ENCODE results near the gene SCIN. TPM values are rescaled to one million over a fixed set of nuclear protein-coding genes. Genes with fewer than 3 reads are reported as not detected.
A peak's percentile ranks its signal among the peaks of the same experiment; 100 is the strongest.

The SCIN gene
- total and polyA plus RNA-seq, 8 donors = 2.5 to 49.2 (median 7.3) TPM

DNA sequence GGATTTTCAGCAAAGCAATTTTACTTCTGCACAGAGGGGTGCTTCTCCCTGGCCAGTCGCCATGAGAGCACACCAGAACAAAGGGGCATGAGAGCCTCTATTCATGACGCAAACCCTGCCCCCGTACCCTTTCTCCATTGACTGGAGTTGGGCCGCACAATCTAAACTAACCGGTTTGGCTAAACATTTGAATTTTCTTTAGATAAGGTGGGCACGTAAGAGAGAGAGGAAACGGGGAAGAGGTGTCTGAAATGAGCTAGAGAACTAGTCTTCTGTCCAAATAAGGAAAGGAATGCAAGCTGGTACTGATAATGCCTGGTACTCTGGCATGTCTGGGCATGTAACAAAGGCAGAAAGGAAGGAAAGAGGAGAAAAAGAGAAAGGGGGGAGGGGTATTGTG, 13.2 kb upstream of the SCIN start:
- TF ChIP-seq EP300 (IDR thresholded peaks at IDR 0.05) = no peak
- TF ChIP-seq POLR2AphosphoS5 (IDR thresholded peaks at IDR 0.05) = no peak
- TF ChIP-seq POLR2A (IDR thresholded peaks at IDR 0.05) = no peak
- TF ChIP-seq, protein P1, sequence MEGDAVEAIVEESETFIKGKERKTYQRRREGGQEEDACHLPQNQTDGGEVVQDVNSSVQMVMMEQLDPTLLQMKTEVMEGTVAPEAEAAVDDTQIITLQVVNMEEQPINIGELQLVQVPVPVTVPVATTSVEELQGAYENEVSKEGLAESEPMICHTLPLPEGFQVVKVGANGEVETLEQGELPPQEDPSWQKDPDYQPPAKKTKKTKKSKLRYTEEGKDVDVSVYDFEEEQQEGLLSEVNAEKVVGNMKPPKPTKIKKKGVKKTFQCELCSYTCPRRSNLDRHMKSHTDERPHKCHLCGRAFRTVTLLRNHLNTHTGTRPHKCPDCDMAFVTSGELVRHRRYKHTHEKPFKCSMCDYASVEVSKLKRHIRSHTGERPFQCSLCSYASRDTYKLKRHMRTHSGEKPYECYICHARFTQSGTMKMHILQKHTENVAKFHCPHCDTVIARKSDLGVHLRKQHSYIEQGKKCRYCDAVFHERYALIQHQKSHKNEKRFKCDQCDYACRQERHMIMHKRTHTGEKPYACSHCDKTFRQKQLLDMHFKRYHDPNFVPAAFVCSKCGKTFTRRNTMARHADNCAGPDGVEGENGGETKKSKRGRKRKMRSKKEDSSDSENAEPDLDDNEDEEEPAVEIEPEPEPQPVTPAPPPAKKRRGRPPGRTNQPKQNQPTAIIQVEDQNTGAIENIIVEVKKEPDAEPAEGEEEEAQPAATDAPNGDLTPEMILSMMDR (IDR thresholded peaks at IDR 0.05) = no peak
- intact Hi-C loops (cut with DNase I; ENCODE audit: low total_unique reads) = no loop called here
- no peaks in the 10 kb centered on the region for H3K4me1 ChIP-seq
- H3K4me3 ChIP-seq = no peak overlapping the region
- DNase-seq = peak in 1 of 2 donors; percentile 41
- H3K27me3 ChIP-seq = no peaks in the 10 kb centered on the region
- no peaks in the 10 kb centered on the region for H3K9me3 ChIP-seq
- no peak overlapping the region for H3K27ac ChIP-seq
- no peaks in the 10 kb centered on the region for H3K36me3 ChIP-seq
- 31 to 64% (median 43%) methylated on average over 7 of the region's 7 CpGs for WGBS, 5 donors

DNA sequence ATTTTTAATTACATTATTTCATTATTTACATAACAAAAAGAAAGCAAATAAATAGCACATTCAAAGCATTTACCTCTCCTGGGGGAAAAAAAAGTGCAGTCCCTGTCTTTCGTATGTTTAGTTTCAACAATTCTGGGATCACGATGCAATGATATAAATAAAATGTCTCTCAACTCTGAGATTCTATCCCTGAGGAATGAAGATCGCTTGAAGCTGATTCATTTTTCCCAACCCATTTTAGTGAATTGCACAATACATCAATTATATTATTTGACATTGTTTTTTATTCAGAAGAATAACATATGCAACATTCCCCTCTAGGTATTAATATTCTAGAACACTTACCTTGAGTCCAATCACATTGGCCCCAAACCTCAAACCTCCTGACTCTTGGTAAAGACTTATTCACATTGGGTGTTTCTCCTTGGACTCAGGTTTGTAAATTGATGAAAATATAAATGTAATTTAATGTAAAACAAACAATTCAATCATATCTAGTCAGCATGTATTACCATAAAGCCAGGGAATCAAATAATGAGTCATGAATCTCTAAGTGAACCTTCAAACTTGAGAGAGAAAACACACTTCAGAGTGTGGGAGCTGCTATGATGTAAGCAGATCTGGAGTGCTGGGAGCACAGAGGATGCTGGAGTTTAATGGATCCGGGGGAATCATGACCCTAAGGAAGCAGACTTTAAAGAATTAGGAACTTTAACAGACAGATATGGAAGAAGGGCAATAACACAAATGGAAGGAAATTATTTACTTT, 5.3 kb upstream of the SCIN start:
- Histone ChIP-seq H3K36me3 (no peaks in the 10 kb centered on the region), H3K27me3 (peaks cover 0 to 14% (median 3%) of the 10 kb centered on the region in 3 donors), H3K27ac (no peak overlapping the region), H3K9me3 (no peaks in the 10 kb centered on the region), H3K4me3 (no peak overlapping the region), H3K4me1 (peaks cover 7 to 8% (median 7%) of the 10 kb centered on the region in 4 donors)
- 69 to 83% (median 77%) methylated on average over 4 of the region's 4 CpGs for WGBS, 5 donors
- TF ChIP-seq, protein P1 (IDR thresholded peaks at IDR 0.05) = no peak
- TF ChIP-seq POLR2AphosphoS5 (IDR thresholded peaks at IDR 0.05) (no peak), EP300 (IDR thresholded peaks at IDR 0.05) (no peak), POLR2A (IDR thresholded peaks at IDR 0.05) (no peak)
- intact Hi-C loops (cut with DNase I; ENCODE audit: low total_unique reads) = no loop called here
- peak in 1 of 2 donors; percentile 28 for DNase-seq

DNA sequence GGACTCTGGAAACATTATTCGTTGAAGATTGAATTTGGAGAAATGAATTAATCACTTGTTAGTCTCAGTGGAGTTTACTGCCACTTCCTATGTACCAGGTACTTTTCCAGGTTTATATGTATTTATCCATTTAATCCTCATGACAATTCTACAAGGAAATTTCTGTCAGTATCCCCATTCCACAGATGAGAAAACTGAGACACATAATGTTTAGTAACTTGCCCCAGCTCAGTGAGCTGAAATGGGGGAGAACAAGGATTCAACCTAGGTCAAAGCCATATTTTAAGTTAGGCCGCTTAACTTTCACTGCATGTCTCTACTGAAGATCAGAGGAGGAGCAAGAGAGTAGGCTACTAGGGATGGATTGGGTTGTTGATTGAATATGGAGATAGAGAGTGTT, 4.6 kb upstream of the SCIN start:
- intact Hi-C loops (cut with DNase I; ENCODE audit: low total_unique reads) = no loop called here
- no peak for DNase-seq

DNA sequence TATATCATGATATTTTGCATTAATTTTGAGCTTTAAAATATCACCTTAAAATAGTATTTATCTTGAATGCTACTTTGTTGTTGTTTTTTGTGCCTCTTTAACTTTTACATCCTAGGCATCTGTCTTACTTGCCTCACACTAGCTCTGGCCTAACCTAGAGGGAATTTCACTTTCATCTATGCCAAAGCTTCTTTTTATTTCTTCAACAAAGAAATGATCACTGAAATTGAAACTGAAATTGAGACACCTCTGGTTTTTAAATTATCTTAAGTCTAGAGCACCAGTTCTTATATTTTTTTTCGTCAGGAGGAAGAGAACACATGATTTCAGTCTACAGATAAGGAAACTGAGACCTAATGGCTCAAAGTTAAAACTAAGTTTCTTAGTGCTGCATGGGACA, 3.5 kb upstream of the SCIN start:
- intact Hi-C loops (cut with DNase I; ENCODE audit: low total_unique reads) = no loop called here
- WGBS, 5 donors = 40 to 58% (median 48%) methylated on average over 1 of the region's 1 CpG
- H3K36me3 ChIP-seq = no peaks in the 10 kb centered on the region
- DNase-seq = no peak
- peaks cover 8 to 20% (median 18%) of the 10 kb centered on the region in 4 donors for H3K4me1 ChIP-seq
- TF ChIP-seq POLR2AphosphoS5 (IDR thresholded peaks at IDR 0.05) (no peak), EP300 (IDR thresholded peaks at IDR 0.05) (no peak), POLR2A (IDR thresholded peaks at IDR 0.05) (no peak)
- TF ChIP-seq, protein P1 (IDR thresholded peaks at IDR 0.05) = no peak
- no peaks in the 10 kb centered on the region for H3K9me3 ChIP-seq
- H3K27ac ChIP-seq = no peak overlapping the region
- H3K4me3 ChIP-seq = no peak overlapping the region
- peaks cover 0 to 28% (median 16%) of the 10 kb centered on the region in 3 donors for H3K27me3 ChIP-seq

More for the DNA sequence above, 4.6 kb upstream of the SCIN start:
- Histone ChIP-seq H3K4me3 (no peak overlapping the region), H3K4me1 (peaks cover 8 to 14% (median 14%) of the 10 kb centered on the region in 4 donors), H3K36me3 (no peaks in the 10 kb centered on the region), H3K27ac (no peak overlapping the region), H3K27me3 (peaks cover 0 to 21% (median 10%) of the 10 kb centered on the region in 3 donors), H3K9me3 (no peaks in the 10 kb centered on the region)
- 83 to 90% (median 87%) methylated on average over 2 of the region's 2 CpGs for WGBS, 5 donors
- no peak for TF ChIP-seq POLR2A (IDR thresholded peaks at IDR 0.05)
- TF ChIP-seq, protein P1 (IDR thresholded peaks at IDR 0.05) = no peak
- no peak for TF ChIP-seq EP300 (IDR thresholded peaks at IDR 0.05)
- TF ChIP-seq POLR2AphosphoS5 (IDR thresholded peaks at IDR 0.05) = no peak
